Measurements from ENCODE around the gene SMYD1. TPM values are rescaled to one million over a fixed set of nuclear protein-coding genes. Genes with fewer than 3 reads are reported as not detected.

SMYD1 gene
- total and polyA plus RNA-seq, 2 donors (not counting 1 experiment from before 2014, with no cell fraction given), result not detected

GRCh38 chr2:88032070-88032702 lies 35.4 kb upstream of the SMYD1 start:
- H3K27me3 Mint-ChIP-seq, result no peaks in the 10 kb centered on the region
- no peak for ATAC-seq (ENCODE audit: low read depth)
- H3K4me1 Mint-ChIP-seq, result peaks cover 27% of the 10 kb centered on the region
- Histone ChIP-seq H3K27me3 (replicated peaks in 1 of 4; ENCODE audit: control extremely low read depth in 1 of 4, control insufficient read depth in 3 of 4, insufficient read depth in 4 of 4, low read length in 3 of 4) (no peaks in the 10 kb centered on the region), H3K9me3 (ENCODE audit: control extremely low read depth in 1 of 3, control insufficient read depth in 2 of 3, insufficient read depth in 1 of 3, low read length in 2 of 3) (no peaks in the 10 kb centered on the region), H3K4me1 (ENCODE audit: control insufficient read depth in 2 of 2, insufficient read depth in 2 of 2, low read length in 2 of 2) (peaks cover 7 to 10% of the 10 kb centered on the region in 2 donors), H2AFZ (ENCODE audit: insufficient read depth, low read depth, low read length, poor library complexity, severe bottlenecking) (no peak overlapping the region), H3K79me2 (ENCODE audit: control insufficient read depth, insufficient read depth, low read length) (peaks cover 4% of the 10 kb centered on the region), H3K9ac (ENCODE audit: low read length) (no peak overlapping the region), H3K4me2 (replicated peaks; ENCODE audit: low read depth, low read length, poor library complexity, severe bottlenecking) (no peak overlapping the region), H4K20me1 (ENCODE audit: control insufficient read depth, insufficient read depth, low read length, poor library complexity, severe bottlenecking) (no peaks in the 10 kb centered on the region), H3K27ac (ENCODE audit: low read length in 2 of 2) (no peak overlapping the region), H3K36me3 (replicated peaks in 1 of 2; ENCODE audit: control extremely low read depth in 1 of 2, control insufficient read depth in 1 of 2, extremely low read depth in 1 of 2, insufficient read depth in 2 of 2, low read length in 1 of 2) (peaks cover 12 to 42% of the 10 kb centered on the region in 2 experiments), H3K4me3 (ENCODE audit: control extremely low read depth in 1 of 5, extremely low read depth in 1 of 5, insufficient read depth in 1 of 5, low read depth in 2 of 5, low read length in 4 of 5) (no peak overlapping the region)
- no CpG with 5 or more reads among the region's 7 CpGs for whole genome bisulfite sequencing (ENCODE audit: insufficient coverage)
- ChIA-PET POLR2A (no interaction called here), CTCF (interaction anchor here (1.5 kb wide), 1 partner anchor 28 kb away, joined by 4 read pairs; no protein-coding TSS in a partner anchor)
- TF ChIP-seq CTCF (IDR thresholded peaks at IDR 0.05) (no peak), EZH2 (IDR thresholded peaks at IDR 0.05; ENCODE audit: borderline replicate concordance, insufficient read depth, low read depth, low read length, poor library complexity, severe bottlenecking) (no peak)
- no peak overlapping the region for H3K27ac Mint-ChIP-seq
- DNase-seq, result no peak
- intact Hi-C loops (cut with micrococcal nuclease), result no loop called here
- H3K9me3 Mint-ChIP-seq (ENCODE audit: insufficient read depth), result no peaks in the 10 kb centered on the region
- H3K4me3 Mint-ChIP-seq, result no peak overlapping the region

- CTCF ChIA-PET, result interaction anchor here (1.0 to 3.0 kb wide), 2 partner anchors 18 to 24 kb away, joined by 3 to 13 read pairs; no protein-coding TSS in a partner anchor
- Histone ChIP-seq H3K4me3 (ENCODE audit: control extremely low read depth in 1 of 5, extremely low read depth in 1 of 5, insufficient read depth in 1 of 5, low read depth in 2 of 5, low read length in 4 of 5) (no peak overlapping the region), H3K27ac (ENCODE audit: low read length in 2 of 2) (no peak overlapping the region), H3K4me1 (ENCODE audit: control insufficient read depth in 2 of 2, insufficient read depth in 2 of 2, low read length in 2 of 2) (no peaks in the 10 kb centered on the region), H3K4me2 (replicated peaks; ENCODE audit: low read depth, low read length, poor library complexity, severe bottlenecking) (no peak overlapping the region), H3K9me3 (ENCODE audit: control extremely low read depth in 1 of 3, control insufficient read depth in 2 of 3, insufficient read depth in 1 of 3, low read length in 2 of 3) (no peaks in the 10 kb centered on the region), H3K36me3 (replicated peaks in 1 of 2; ENCODE audit: control extremely low read depth in 1 of 2, control insufficient read depth in 1 of 2, extremely low read depth in 1 of 2, insufficient read depth in 2 of 2, low read length in 1 of 2) (peaks cover 6 to 25% of the 10 kb centered on the region in 2 experiments), H3K9ac (ENCODE audit: low read length) (no peak overlapping the region), H3K27me3 (replicated peaks in 1 of 4; ENCODE audit: control extremely low read depth in 1 of 4, control insufficient read depth in 3 of 4, insufficient read depth in 4 of 4, low read length in 3 of 4) (no peaks in the 10 kb centered on the region), H4K20me1 (ENCODE audit: control insufficient read depth, insufficient read depth, low read length, poor library complexity, severe bottlenecking) (no peaks in the 10 kb centered on the region), H2AFZ (ENCODE audit: insufficient read depth, low read depth, low read length, poor library complexity, severe bottlenecking) (no peak overlapping the region), H3K79me2 (ENCODE audit: control insufficient read depth, insufficient read depth, low read length) (peaks cover 21% of the 10 kb centered on the region)
- ATAC-seq (ENCODE audit: low read depth) (no peak), DNase-seq (no peak)
- H3K27me3 Mint-ChIP-seq, result no peaks in the 10 kb centered on the region
- TF ChIP-seq CTCF (IDR thresholded peaks at IDR 0.05) (no peak), EZH2 (IDR thresholded peaks at IDR 0.05; ENCODE audit: borderline replicate concordance, insufficient read depth, low read depth, low read length, poor library complexity, severe bottlenecking) (no peak)
- POLR2A ChIA-PET, result no interaction called here
- no peak overlapping the region for H3K4me3 Mint-ChIP-seq
- H3K27ac Mint-ChIP-seq, result no peak overlapping the region
- peaks cover 33% of the 10 kb centered on the region for H3K4me1 Mint-ChIP-seq
- no CpG with 5 or more reads among the region's 2 CpGs for WGBS (ENCODE audit: insufficient coverage)
- H3K9me3 Mint-ChIP-seq (ENCODE audit: insufficient read depth), result no peaks in the 10 kb centered on the region
- intact Hi-C loops (cut with micrococcal nuclease), result no loop called here
Observed at GRCh38 chr2:88036182-88036581, 31.4 kb upstream of the SMYD1 start.

Measured in B cell (primary cell).